ENCODE measurements around the gene NCKAP5L. TPM values are rescaled to one million over a fixed set of nuclear protein-coding genes. Genes with fewer than 3 reads are reported as not detected.

The NCKAP5L gene
- total and polyA plus RNA-seq, 9 of the 15 experiments (the other 6 are each of a cell fraction or from before 2014, with no cell fraction given) = 0.01 to 14.4 (median 3.7) TPM

DNA sequence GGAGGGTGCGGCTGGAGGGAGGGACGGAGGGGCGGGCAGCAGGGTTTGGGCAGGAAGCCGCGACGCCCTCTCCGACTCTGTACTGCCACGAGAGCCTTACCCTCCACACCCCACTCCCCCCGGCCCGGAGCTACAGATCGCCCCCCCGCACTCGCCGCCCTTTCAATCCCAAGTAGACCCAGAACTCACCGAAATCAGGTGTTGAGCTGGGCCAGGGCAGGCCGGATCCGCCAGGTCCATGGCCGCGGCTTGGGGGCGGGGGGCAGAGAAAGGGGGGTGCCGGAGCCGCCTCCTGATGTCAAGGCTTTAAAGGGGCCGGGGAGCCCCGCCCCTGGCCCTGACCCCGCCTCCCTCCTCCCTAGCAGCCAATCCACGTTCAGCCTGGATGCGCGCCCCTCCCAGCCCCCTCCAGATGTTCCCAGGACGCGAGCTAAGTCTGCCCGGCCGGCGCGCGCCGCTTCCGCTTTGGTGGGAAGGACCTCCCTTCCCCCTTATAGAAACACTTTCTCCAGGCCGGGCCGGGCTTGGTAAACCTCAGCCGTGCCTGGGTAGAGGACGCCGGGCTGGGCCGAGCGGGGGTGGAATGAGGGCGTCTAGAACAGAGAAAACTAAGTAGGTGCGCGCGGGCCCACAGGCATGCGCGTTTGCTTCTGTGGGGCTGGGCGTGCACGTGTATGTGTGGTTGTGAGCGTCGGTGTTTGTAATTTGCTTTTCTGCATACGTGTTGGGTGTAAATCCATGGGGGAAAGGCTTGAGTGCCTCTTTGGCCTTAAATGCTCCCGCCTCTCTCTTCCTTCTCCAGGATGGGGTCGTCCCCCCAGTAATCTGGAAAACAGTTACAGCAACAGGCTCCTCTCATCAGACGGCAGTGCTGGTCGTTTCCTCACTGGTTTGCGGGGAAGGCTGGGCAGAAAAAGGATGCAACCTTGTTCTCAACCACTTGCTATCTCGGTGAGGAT, at the start of gene NCKAP5L (continued):
- peak; percentile 58 for TF ChIP-seq ZBTB40 (IDR thresholded peaks at IDR 0.05)
- no peak for TF ChIP-seq ZBTB40 (CRISPR knock-in tag; IDR thresholded peaks at IDR 0.05)
- peak; percentile 53 for TF ChIP-seq E2F8 (IDR thresholded peaks at IDR 0.05; ENCODE audit: low read depth, partially characterized antibody)
- TF ChIP-seq SREBF2 (CRISPR knock-in tag; IDR thresholded peaks at IDR 0.05) = 0 out of 2 replicates have a peak, but pooled peaks have one; percentile 56
- peak; percentile 12; the same call in 1 of the 2 replicates for TF ChIP-seq RB1 (IDR thresholded peaks at IDR 0.05; ENCODE audit: low read depth)
- TF ChIP-seq ZNF583 (CRISPR knock-in tag; IDR thresholded peaks at IDR 0.05) = no peak
- peak; percentile 88 to 91; a peak in 3 of 4 replicates for TF ChIP-seq MAZ (CRISPR knock-in tag; conservative IDR thresholded peaks at IDR 0.05 in 1 of 2, IDR thresholded peaks at IDR 0.05 in 1 of 2)
- peak; percentile 70 for TF ChIP-seq PHF20 (IDR thresholded peaks at IDR 0.05; ENCODE audit: partially characterized antibody)
- TF ChIP-seq ZNF445 (CRISPR knock-in tag; IDR thresholded peaks at IDR 0.05; ENCODE audit: low read depth) = no peak
- peak; percentile 34; the same call in 1 of the 2 replicates for TF ChIP-seq ETS1 (conservative IDR thresholded peaks at IDR 0.05; ENCODE audit: control insufficient read depth, low read depth, low read length)
- TF ChIP-seq POLR2A (conservative IDR thresholded peaks at IDR 0.05) = peak; percentile 86
- TF ChIP-seq SIN3B (IDR thresholded peaks at IDR 0.05; ENCODE audit: low read depth) = no peak

Data from K562 (cell line).